Neural cell (in vitro differentiated cells): ENCODE results near the gene PLGLB2.
"Not testable (repeated sequence)": the region's sequence is repeated elsewhere in the genome, so short reads cannot be mapped to it uniquely, and the experiment has no call there.

Source experiments
- CTCF ChIP-seq: fragments of 450-650 bp; IDR thresholded peaks from 2 replicates; pipeline ENCODE4 v1.5.1; 2014; ENCODE audit warnings: antibody characterized with exemption, mild to moderate bottlenecking, moderate library complexity; ENCODE audit not compliant: poor library complexity, severe bottlenecking
- EZH2 ChIP-seq: fragments of 200-600, 300-800 bp; shearing (Covaris generic), sonication (generic); IDR thresholded peaks from 2 replicates; pipeline ENCODE4 v1.6.1; 2014; ENCODE audit warnings: antibody characterized with exemption, low read length, borderline replicate concordance, mild to moderate bottlenecking; ENCODE audit not compliant: insufficient read depth, poor library complexity, severe bottlenecking

GRCh38 chr2:87727940-87728599, 19.8 kb upstream of the PLGLB2 start:
- TF ChIP-seq EZH2, CTCF: not testable (repeated sequence)
